Vagina (tissue), 2 donors: ENCODE results near the gene SLC22A23. TPM values are rescaled to one million over a fixed set of nuclear protein-coding genes. Genes with fewer than 3 reads are reported as not detected.

Experiments used
- DNase-seq, 2 donors: peaks; one replicate each; pipeline ENCODE4 v3.0.0-alpha.2; 2017; ENCODE audit errors: extremely low spot score in 2 of 2
- H3K27ac ChIP-seq: fragments of 200-600 bp; sonication (generic); one replicate; pipeline ENCODE4 v1.5.1; 2019
- H3K27me3 ChIP-seq: fragments of 200-600 bp; sonication (generic); one replicate; pipeline ENCODE4 v1.5.1; 2019
- H3K36me3 ChIP-seq, 2 donors: fragments of 200-600 bp; sonication (generic); one replicate each; pipeline ENCODE4 v1.5.1; 2017 to 2019
- H3K4me1 ChIP-seq: fragments of 200-600 bp; sonication (generic); one replicate; pipeline ENCODE4 v1.5.1; 2019
- H3K4me3 ChIP-seq, 2 donors: fragments of 200-600 bp; sonication (generic); 1 replicate in 1 of 2; 2 replicates in 1 of 2; pipeline ENCODE4 v1.5.1; 2016 to 2019
- H3K9me3 ChIP-seq: fragments of 200-600 bp; sonication (generic); one replicate; pipeline ENCODE4 v1.5.1; 2019
- CTCF ChIP-seq, 3 experiments: fragments of 450-650 bp in 2 of 3; fragments of 200-600 bp in 1 of 3; sonication (generic) in 1 of 3; IDR thresholded peaks; one replicate each; pipeline ENCODE4 v1.5.1; 2017 to 2019; ENCODE audit warnings: antibody characterized with exemption in 3 of 3, mild to moderate bottlenecking in 2 of 3, moderate library complexity in 2 of 3
- POLR2A ChIP-seq, 2 donors: fragments of 450-650 bp; IDR thresholded peaks; one replicate each; pipeline ENCODE4 v1.6.1; 2017; ENCODE audit warnings: antibody characterized with exemption in 2 of 2, mild to moderate bottlenecking in 2 of 2, moderate library complexity in 2 of 2
- POLR2AphosphoS5 ChIP-seq, 2 donors: sonication (generic); formaldehyde crosslinking; IDR thresholded peaks; one replicate each; pipeline ENCODE4 v1.9.0; 2017; ENCODE audit warnings: antibody characterized with exemption in 2 of 2, mild to moderate bottlenecking in 2 of 2, low read depth in 1 of 2; ENCODE audit not compliant: insufficient read depth in 1 of 2
- intact Hi-C: fragments of 100-400 bp; cut with DNase I; formaldehyde crosslinking; loops from one replicate; pipeline ENCODE4 v1.15.1; 2023
- total RNA-seq: library from RNA; depleted of rRNA; stranded (reverse); fragments of >200 nt; gene quantifications from one replicate; pipeline ENCODE4 v1.2.3, GENCODE V29; 2016

The SLC22A23 gene
- total RNA-seq, 1 donor from 2014 or later = 40.5 TPM

DNA sequence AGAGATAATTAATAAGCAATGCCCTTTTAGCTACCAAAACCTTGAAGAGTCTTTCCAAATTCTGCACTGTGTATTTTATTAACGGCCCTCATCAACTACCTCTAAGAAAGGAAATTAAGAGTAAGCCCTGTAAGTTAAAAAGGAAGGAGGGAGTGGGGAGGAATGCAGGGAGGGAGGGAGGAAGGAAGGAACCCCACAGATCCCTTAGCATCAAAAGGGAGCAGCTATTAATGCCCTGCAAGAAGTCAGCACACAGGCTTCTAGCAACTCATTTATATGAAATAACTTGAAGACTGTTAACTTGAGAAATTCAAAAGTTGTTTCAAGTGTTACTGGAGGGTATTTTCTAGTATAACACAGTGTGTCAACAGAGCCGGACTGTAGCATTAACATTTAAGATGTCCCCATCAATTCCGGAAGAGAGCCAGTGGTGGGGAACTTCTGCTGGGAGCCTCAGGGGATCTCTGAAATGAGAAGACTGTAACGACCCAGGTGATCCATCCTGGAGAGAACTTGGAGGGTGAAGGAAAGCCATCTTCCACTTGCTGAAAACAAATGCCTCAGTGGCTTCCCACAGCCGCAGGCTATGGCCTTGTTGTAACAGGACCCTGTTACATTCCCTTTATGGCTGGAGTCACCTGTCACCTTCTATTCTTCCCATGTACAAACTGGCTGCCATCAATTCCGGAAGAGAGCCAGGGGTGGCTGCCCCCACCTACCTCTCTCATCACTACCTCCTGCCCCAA is 33.2 kb downstream of the SLC22A23 start:
- DNase-seq = no peak
- Histone ChIP-seq H3K9me3 (no peaks in the 10 kb centered on the region), H3K4me3 (no peak overlapping the region), H3K27ac (no peak overlapping the region), H3K27me3 (no peaks in the 10 kb centered on the region), H3K4me1 (peaks cover 25% of the 10 kb centered on the region), H3K36me3 (no peaks in the 10 kb centered on the region)
- TF ChIP-seq POLR2AphosphoS5 (IDR thresholded peaks at IDR 0.05; ENCODE audit: insufficient read depth in 1 of 2, low read depth in 1 of 2) (no peak), POLR2A (IDR thresholded peaks at IDR 0.05) (no peak), CTCF (IDR thresholded peaks at IDR 0.05) (no peak)
- intact Hi-C loops = no loop called here

GRCh38 chr6:3422435-3423070 is 34.3 kb downstream of the SLC22A23 start:
- H3K4me1 ChIP-seq = peaks cover 18% of the 10 kb centered on the region
- H3K9me3 ChIP-seq = no peaks in the 10 kb centered on the region
- H3K27ac ChIP-seq = no peak overlapping the region
- intact Hi-C loops = no loop called here
- H3K4me3 ChIP-seq = no peak overlapping the region
- no peaks in the 10 kb centered on the region for H3K27me3 ChIP-seq
- no peaks in the 10 kb centered on the region for H3K36me3 ChIP-seq
- DNase-seq = no peak
- TF ChIP-seq POLR2AphosphoS5 (IDR thresholded peaks at IDR 0.05; ENCODE audit: insufficient read depth in 1 of 2, low read depth in 1 of 2) (no peak), POLR2A (IDR thresholded peaks at IDR 0.05) (no peak), CTCF (IDR thresholded peaks at IDR 0.05) (no peak)

DNA sequence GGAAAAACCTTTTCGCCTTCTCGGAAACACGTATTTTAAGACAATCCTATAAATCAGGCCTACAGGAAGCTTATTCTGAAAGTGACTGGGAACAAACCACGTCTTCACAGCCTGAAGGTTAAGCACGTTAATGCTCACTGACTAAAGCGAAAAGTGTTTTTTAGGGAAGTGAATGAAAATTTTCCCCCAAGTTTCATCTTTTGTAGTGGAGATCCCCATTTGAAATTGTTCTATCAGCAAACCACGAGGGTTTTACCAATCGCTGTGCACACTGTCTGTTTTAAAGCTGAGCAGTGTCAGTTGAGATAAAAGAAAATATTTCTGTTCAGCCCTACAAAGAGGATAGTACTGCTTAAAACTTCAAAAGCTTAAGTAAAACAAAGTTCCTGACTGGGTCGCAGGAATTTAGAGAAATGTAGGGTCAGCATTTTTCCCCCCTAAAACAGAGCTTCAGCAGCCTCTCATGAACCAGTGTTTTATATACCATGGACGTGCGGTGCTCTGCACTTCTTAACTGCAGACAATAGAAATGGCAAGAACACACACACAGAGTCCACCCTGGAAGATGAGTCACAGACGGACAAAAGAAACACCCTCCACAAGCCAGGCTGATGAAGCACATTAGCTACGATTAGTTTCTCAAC is 34.9 kb downstream of the SLC22A23 start:
- Histone ChIP-seq H3K4me1 (peaks cover 12% of the 10 kb centered on the region), H3K36me3 (no peaks in the 10 kb centered on the region), H3K27ac (no peak overlapping the region), H3K9me3 (no peaks in the 10 kb centered on the region), H3K27me3 (no peaks in the 10 kb centered on the region), H3K4me3 (no peak overlapping the region)
- DNase-seq = no peak
- no peak for TF ChIP-seq CTCF (IDR thresholded peaks at IDR 0.05)
- peak in 1 of 2 donors; percentile 28 for TF ChIP-seq POLR2AphosphoS5 (IDR thresholded peaks at IDR 0.05; ENCODE audit: insufficient read depth in 1 of 2, low read depth in 1 of 2)
- intact Hi-C loops = no loop called here

- Histone ChIP-seq H3K4me1 (peaks cover 7% of the 10 kb centered on the region), H3K9me3 (no peaks in the 10 kb centered on the region), H3K27ac (no peak overlapping the region), H3K27me3 (no peaks in the 10 kb centered on the region), H3K4me3 (no peak overlapping the region), H3K36me3 (no peaks in the 10 kb centered on the region)
- no peak for DNase-seq
- intact Hi-C loops = no loop called here
- TF ChIP-seq CTCF (IDR thresholded peaks at IDR 0.05) = no peak
- TF ChIP-seq POLR2AphosphoS5 (IDR thresholded peaks at IDR 0.05; ENCODE audit: insufficient read depth in 1 of 2, low read depth in 1 of 2) = no peak
- TF ChIP-seq POLR2A (IDR thresholded peaks at IDR 0.05) = no peak
Measured at GRCh38 chr6:3421143-3421542, 35.7 kb downstream of the SLC22A23 start.
